IMR-90 (cell line): ENCODE results near the gene DRC3. TPM values are rescaled to one million over a fixed set of nuclear protein-coding genes. Genes with fewer than 3 reads are reported as not detected.

ENCODE experiments used
- ATAC-seq: fragments of 200-7000 bp; cut with Tn5 transposase; 2 replicates; pipeline ENCODE4 v1.9.1; 2020; ENCODE audit warnings: low read depth, mild to moderate bottlenecking, moderate library complexity
- BruUV-seq: library from RNA; stranded (reverse); fragments of 400-500 nt; replicated peaks from 2 replicates; lab custom pipeline; 2021; lab: Mats Ljungman, UMichigan
- CTCF ChIA-PET: fragments of 300-600 bp; formaldehyde crosslinking; extraction: SDS; loops from one replicate; lab custom pipeline; 2021; ENCODE audit warnings: antibody characterized with exemption; lab: Yijun Ruan, JAX
- POLR2A ChIA-PET: fragments of 300-600 bp; sonication (Branson Sonifier 250); formaldehyde crosslinking; loops from one replicate; lab custom pipeline; 2022; ENCODE audit warnings: antibody characterized with exemption; ENCODE audit not compliant: unreplicated experiment; lab: Charles Lee
- DNase-seq: peaks from one replicate; pipeline ENCODE4 v3.0.0; 2013
- H2AFZ ChIP-seq: replicated peaks from 2 replicates; pipeline ENCODE3; 2013; ENCODE audit warnings: low read length, mild to moderate bottlenecking; ENCODE audit not compliant: poor library complexity
- H2AK5ac ChIP-seq: 2 replicates; pipeline ENCODE4 v1.6.1; 2013; ENCODE audit warnings: low read depth, low read length, inconsistent platforms
- H2AK9ac ChIP-seq: replicated peaks from 2 replicates; pipeline ENCODE3; 2013; ENCODE audit warnings: mild to moderate bottlenecking, low read depth, low read length, moderate library complexity; ENCODE audit not compliant: poor library complexity
- H2BK120ac ChIP-seq: 2 replicates; pipeline ENCODE4 v1.6.1; 2013; ENCODE audit warnings: low read depth, low read length, inconsistent platforms
- H2BK15ac ChIP-seq: 3 replicates; pipeline ENCODE4 v1.6.1; 2013; ENCODE audit warnings: low read depth, low read length, inconsistent platforms
- H2BK20ac ChIP-seq: 2 replicates; pipeline ENCODE4 v1.6.1; 2013; ENCODE audit warnings: low read depth, mild to moderate bottlenecking, inconsistent platforms, low read length, moderate library complexity
- H2BK5ac ChIP-seq: 2 replicates; pipeline ENCODE4 v1.6.1; 2013; ENCODE audit warnings: mild to moderate bottlenecking, low read depth, low read length, inconsistent platforms; ENCODE audit not compliant: poor library complexity, severe bottlenecking
- H3K14ac ChIP-seq: replicated peaks from 2 replicates; pipeline ENCODE4 v1.6.1; 2013; ENCODE audit warnings: low read depth, low read length, inconsistent platforms
- H3K18ac ChIP-seq: 2 replicates; pipeline ENCODE4 v1.6.1; 2013; ENCODE audit warnings: low read depth, low read length, control low read depth
- H3K23ac ChIP-seq: 2 replicates; pipeline ENCODE4 v1.6.1; 2013; ENCODE audit warnings: low read depth, low read length, inconsistent platforms
- H3K27ac ChIP-seq: 2 replicates; pipeline ENCODE4 v1.5.1; 2013; ENCODE audit warnings: mild to moderate bottlenecking, control low read depth, low read length; ENCODE audit not compliant: insufficient read depth
- H3K27me3 ChIP-seq: 2 replicates; pipeline ENCODE4 v1.6.1; 2013; ENCODE audit warnings: low read length; ENCODE audit not compliant: control insufficient read depth, insufficient read depth
- H3K36me3 ChIP-seq: 2 replicates; pipeline ENCODE4 v1.6.1; 2013; ENCODE audit warnings: low read length, mixed read lengths; ENCODE audit not compliant: control insufficient read depth, insufficient read depth
- H3K4ac ChIP-seq: 2 replicates; pipeline ENCODE4 v1.6.1; 2013; ENCODE audit warnings: low read depth, low read length, inconsistent platforms
- H3K4me1 ChIP-seq: 2 replicates; pipeline ENCODE4 v1.6.1; 2013; ENCODE audit warnings: low read length, mixed read lengths; ENCODE audit not compliant: control insufficient read depth, insufficient read depth
- H3K4me2 ChIP-seq: 2 replicates; pipeline ENCODE4 v1.6.1; 2013; ENCODE audit warnings: low read depth, mild to moderate bottlenecking, control low read depth, low read length, moderate library complexity
- H3K4me3 ChIP-seq: 2 replicates; pipeline ENCODE4 v1.5.1; 2013; ENCODE audit warnings: low read depth, mild to moderate bottlenecking, control low read depth, low read length, moderate library complexity; ENCODE audit not compliant: insufficient read depth
- H3K56ac ChIP-seq: 2 replicates; pipeline ENCODE4 v1.6.1; 2013; ENCODE audit warnings: low read length, inconsistent platforms; ENCODE audit not compliant: insufficient read depth; ENCODE audit errors: extremely low read depth
- H3K79me1 ChIP-seq, 2 experiments: 2 replicates each; pipeline ENCODE4 v1.6.1; 2013; ENCODE audit warnings: low read length in 2 of 2, inconsistent platforms in 1 of 2, low read depth in 1 of 2
- H3K9ac ChIP-seq: 2 replicates; pipeline ENCODE4 v1.6.1; 2013; ENCODE audit warnings: low read depth, low read length, control low read depth
- H3K9me1 ChIP-seq: 2 replicates; pipeline ENCODE4 v1.6.1; 2013; ENCODE audit warnings: low read length, inconsistent platforms; ENCODE audit not compliant: insufficient read depth
- H3K9me3 ChIP-seq: 2 replicates; pipeline ENCODE4 v1.6.1; 2013; ENCODE audit warnings: low read length; ENCODE audit not compliant: control insufficient read depth, insufficient read depth
- H4K20me1 ChIP-seq: 2 replicates; pipeline ENCODE4 v1.6.1; 2013; ENCODE audit warnings: low read length, inconsistent platforms; ENCODE audit not compliant: insufficient read depth
- H4K5ac ChIP-seq: 2 replicates; pipeline ENCODE4 v1.6.1; 2013; ENCODE audit warnings: mild to moderate bottlenecking, low read depth, low read length, control low read depth
- H4K8ac ChIP-seq, 2 experiments: 2 replicates each; pipeline ENCODE4 v1.6.1; 2013; ENCODE audit warnings: low read depth in 2 of 2, low read length in 2 of 2, control low read depth in 1 of 2, inconsistent platforms in 1 of 2
- H4K91ac ChIP-seq: 2 replicates; pipeline ENCODE4 v1.6.1; 2013; ENCODE audit warnings: low read depth, low read length, inconsistent platforms; ENCODE audit not compliant: insufficient read depth
- BHLHE40 ChIP-seq: fragments of 150-350 bp; IDR thresholded peaks from 2 replicates; pipeline ENCODE4 v1.6.1; 2016; ENCODE audit warnings: mild to moderate bottlenecking, low read depth, low read length
- CEBPB ChIP-seq: IDR thresholded peaks from 2 replicates; pipeline ENCODE4 v1.6.1; 2012; ENCODE audit warnings: low read depth, low read length, improper control_type of control experiment
- CHD1 ChIP-seq: IDR thresholded peaks from 2 replicates; pipeline ENCODE4 v1.6.1; 2012; ENCODE audit warnings: low read depth, low read length, improper control_type of control experiment
- MAFK ChIP-seq: IDR thresholded peaks from 2 replicates; pipeline ENCODE4 v1.6.1; 2012; ENCODE audit warnings: low read depth, low read length, improper control_type of control experiment
- MAZ ChIP-seq: IDR thresholded peaks from 2 replicates; pipeline ENCODE4 v1.6.1; 2012; ENCODE audit warnings: low read depth, mild to moderate bottlenecking, low read length, improper control_type of control experiment, moderate library complexity, borderline replicate concordance
- MXI1 ChIP-seq: IDR thresholded peaks from 2 replicates; pipeline ENCODE4 v1.6.1; 2012; ENCODE audit warnings: low read depth, mild to moderate bottlenecking, low read length, moderate library complexity, borderline replicate concordance
- NFE2L2 ChIP-seq: fragments of 150-350 bp; IDR thresholded peaks from 2 replicates; pipeline ENCODE4 v1.6.1; 2016; ENCODE audit warnings: low read depth, mild to moderate bottlenecking, low read length
- POLR2A ChIP-seq: IDR thresholded peaks from 2 replicates; pipeline ENCODE4 v1.6.1; 2012; ENCODE audit warnings: mild to moderate bottlenecking, low read depth, low read length
- RAD21 ChIP-seq: IDR thresholded peaks from 2 replicates; pipeline ENCODE4 v1.6.1; 2012; ENCODE audit warnings: low read length, improper control_type of control experiment
- RCOR1 ChIP-seq: IDR thresholded peaks from 2 replicates; pipeline ENCODE4 v1.6.1; 2012; ENCODE audit warnings: mild to moderate bottlenecking, low read length, improper control_type of control experiment; ENCODE audit not compliant: insufficient replicate concordance
- RFX5 ChIP-seq: IDR thresholded peaks from 2 replicates; pipeline ENCODE4 v1.8.0; 2012; ENCODE audit warnings: low read depth, mild to moderate bottlenecking, low read length, moderate library complexity
- SMC3 ChIP-seq: fragments of 150-350 bp; IDR thresholded peaks from 2 replicates; pipeline ENCODE4 v1.6.1; 2016; ENCODE audit warnings: low read depth, mild to moderate bottlenecking, antibody characterized with exemption, low read length, moderate library complexity
- WGBS, 2 experiments: methylation state at CpG; one replicate each; pipeline versions ENCODE4 v1.1.5 to v1.1.7; 2013; ENCODE audit warnings: missing lambda C conversion rate in 2 of 2; ENCODE audit not compliant: insufficient read length in 1 of 2; ENCODE audit errors: extremely low coverage in 2 of 2; 5-methylcytosine and 5-hydroxymethylcytosine counted together
- dilution Hi-C: fragments of 300-500 bp; cut with HindIII; formaldehyde crosslinking; loops from one replicate; pipeline ENCODE4 v1.14.3; 2018; ENCODE audit warnings: low sequenced_read_pairs; ENCODE audit not compliant: unreplicated experiment
- in situ Hi-C: fragments of 300-500 bp; cut with MboI; formaldehyde crosslinking; loops from 3 replicates; pipeline ENCODE4 v1.14.3; 2019; ENCODE audit warnings: low sequenced_read_pairs, inconsistent platforms, mixed read lengths
- intact Hi-C: fragments of 100-400 bp; cut with micrococcal nuclease; formaldehyde crosslinking; loops from 2 replicates; pipeline ENCODE4 v1.10.0; 2022
- polyA plus RNA-seq, 3 experiments: library from polyadenylated mRNA; depleted of rRNA; stranded (reverse); fragments of >200 nt; gene quantifications; 2 replicates each; pipeline ENCODE4 v1.2.3, GENCODE V29; 2012; ENCODE audit warnings: low replicate concordance in 1 of 3
- total RNA-seq: library from RNA; depleted of rRNA; stranded (reverse); fragments of >200 nt; gene quantifications from 2 replicates; pipeline ENCODE4 v1.2.3, GENCODE V29; 2012
- TF ChIP-seq, protein P1 (sequence below): fragments of 150-350 bp; IDR thresholded peaks from 2 replicates; pipeline ENCODE4 v1.6.1; 2017; ENCODE audit warnings: mild to moderate bottlenecking, antibody characterized with exemption, low read length, low read depth
- TF ChIP-seq, protein P2 (sequence below): conservative IDR thresholded peaks from 2 replicates; pipeline ENCODE4 v1.5.1; 2012; ENCODE audit warnings: mild to moderate bottlenecking, low read depth, low read length, improper control_type of control experiment

Gene DRC3
- total and polyA plus RNA-seq, 2 of the 4 experiments (the other 2 are of a cell fraction): 0.55 to 0.72 TPM

DNA sequence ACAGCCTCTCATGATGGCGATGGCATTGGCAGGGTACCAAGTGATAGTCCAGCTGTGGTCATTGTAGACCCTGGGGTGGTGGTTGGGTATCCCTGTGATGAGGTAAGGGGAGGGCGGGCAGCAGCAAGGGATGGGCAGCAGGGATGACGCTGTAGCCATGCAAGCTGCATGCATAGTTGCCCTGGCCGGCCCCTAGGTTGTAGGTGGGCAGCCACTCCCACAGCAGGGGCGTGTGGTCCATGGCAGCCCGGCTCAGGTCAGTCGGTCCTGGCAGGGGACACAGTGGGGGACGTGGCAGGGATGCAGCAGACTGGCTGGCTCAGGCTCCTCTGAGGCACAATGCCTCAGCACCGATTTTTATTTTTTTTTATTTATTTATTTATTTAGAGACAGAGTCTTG lies 8.7 kb downstream of the DRC3 start:
- H3K14ac ChIP-seq: no peak overlapping the region
- WGBS, 2 experiments: 80% methylated on average over 3 of the region's 9 CpGs; no CpG with 5 or more reads in 1 of the 2 experiments
- peaks cover 2% of the 10 kb centered on the region; the same call in 1 of the 2 replicates for H3K4me1 ChIP-seq
- ATAC-seq (no peak), DNase-seq (no peak)
- H3K56ac ChIP-seq: no peak overlapping the region
- in situ Hi-C loops (no loop called here), dilution Hi-C loops (no loop called here), intact Hi-C loops (no loop called here)
- no peak overlapping the region for H3K4me2 ChIP-seq
- H2BK5ac ChIP-seq: no peak overlapping the region
- no peak overlapping the region for H2BK120ac ChIP-seq
- TF ChIP-seq RCOR1: no peak
- TF ChIP-seq MXI1: no peak
- no peak for TF ChIP-seq POLR2A
- no peak for TF ChIP-seq SMC3
- TF ChIP-seq, protein P1, sequence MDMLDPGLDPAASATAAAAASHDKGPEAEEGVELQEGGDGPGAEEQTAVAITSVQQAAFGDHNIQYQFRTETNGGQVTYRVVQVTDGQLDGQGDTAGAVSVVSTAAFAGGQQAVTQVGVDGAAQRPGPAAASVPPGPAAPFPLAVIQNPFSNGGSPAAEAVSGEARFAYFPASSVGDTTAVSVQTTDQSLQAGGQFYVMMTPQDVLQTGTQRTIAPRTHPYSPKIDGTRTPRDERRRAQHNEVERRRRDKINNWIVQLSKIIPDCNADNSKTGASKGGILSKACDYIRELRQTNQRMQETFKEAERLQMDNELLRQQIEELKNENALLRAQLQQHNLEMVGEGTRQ: no peak
- TF ChIP-seq, protein P2, sequence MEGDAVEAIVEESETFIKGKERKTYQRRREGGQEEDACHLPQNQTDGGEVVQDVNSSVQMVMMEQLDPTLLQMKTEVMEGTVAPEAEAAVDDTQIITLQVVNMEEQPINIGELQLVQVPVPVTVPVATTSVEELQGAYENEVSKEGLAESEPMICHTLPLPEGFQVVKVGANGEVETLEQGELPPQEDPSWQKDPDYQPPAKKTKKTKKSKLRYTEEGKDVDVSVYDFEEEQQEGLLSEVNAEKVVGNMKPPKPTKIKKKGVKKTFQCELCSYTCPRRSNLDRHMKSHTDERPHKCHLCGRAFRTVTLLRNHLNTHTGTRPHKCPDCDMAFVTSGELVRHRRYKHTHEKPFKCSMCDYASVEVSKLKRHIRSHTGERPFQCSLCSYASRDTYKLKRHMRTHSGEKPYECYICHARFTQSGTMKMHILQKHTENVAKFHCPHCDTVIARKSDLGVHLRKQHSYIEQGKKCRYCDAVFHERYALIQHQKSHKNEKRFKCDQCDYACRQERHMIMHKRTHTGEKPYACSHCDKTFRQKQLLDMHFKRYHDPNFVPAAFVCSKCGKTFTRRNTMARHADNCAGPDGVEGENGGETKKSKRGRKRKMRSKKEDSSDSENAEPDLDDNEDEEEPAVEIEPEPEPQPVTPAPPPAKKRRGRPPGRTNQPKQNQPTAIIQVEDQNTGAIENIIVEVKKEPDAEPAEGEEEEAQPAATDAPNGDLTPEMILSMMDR: no peak
- TF ChIP-seq CHD1: no peak
- no peak for TF ChIP-seq BHLHE40
- TF ChIP-seq MAZ: no peak
- TF ChIP-seq RAD21: no peak
- no peak for TF ChIP-seq RFX5
- no peak for TF ChIP-seq CEBPB
- TF ChIP-seq NFE2L2: no peak
- no peak for TF ChIP-seq MAFK
- no peak overlapping the region for H2AFZ ChIP-seq
- POLR2A ChIA-PET: no interaction called here
- no peak overlapping the region for H4K91ac ChIP-seq
- no peak overlapping the region for H2BK20ac ChIP-seq
- H3K4me3 ChIP-seq: no peak overlapping the region
- H3K4ac ChIP-seq: no peak overlapping the region
- H3K27me3 ChIP-seq: no peaks in the 10 kb centered on the region; the same call in 1 of the 2 replicates
- H3K9me3 ChIP-seq: no peaks in the 10 kb centered on the region
- no peak overlapping the region for H2AK5ac ChIP-seq
- H3K23ac ChIP-seq: no peak overlapping the region
- H3K9me1 ChIP-seq: no peaks in the 10 kb centered on the region
- no peak overlapping the region for H3K9ac ChIP-seq
- H2AK9ac ChIP-seq: no peak overlapping the region
- no peaks in the 10 kb centered on the region for H3K36me3 ChIP-seq
- no peak overlapping the region for H4K8ac ChIP-seq
- H3K79me1 ChIP-seq: no peaks in the 10 kb centered on the region
- no peak overlapping the region for H3K18ac ChIP-seq
- H2BK15ac ChIP-seq: no peak overlapping the region
- no TSS peak for BruUV-seq
- H3K27ac ChIP-seq: no peak overlapping the region
- H4K20me1 ChIP-seq: no peaks in the 10 kb centered on the region
- CTCF ChIA-PET: no interaction called here
- H4K5ac ChIP-seq: no peak overlapping the region
